Measurements from ENCODE around the gene HSFX2. TPM values are rescaled to one million over a fixed set of nuclear protein-coding genes. Genes with fewer than 3 reads are reported as not detected.
"Not testable (repeated sequence)": the region's sequence is repeated elsewhere in the genome, so short reads cannot be mapped to it uniquely, and the experiment has no call there.

HSFX2 gene, protein sequence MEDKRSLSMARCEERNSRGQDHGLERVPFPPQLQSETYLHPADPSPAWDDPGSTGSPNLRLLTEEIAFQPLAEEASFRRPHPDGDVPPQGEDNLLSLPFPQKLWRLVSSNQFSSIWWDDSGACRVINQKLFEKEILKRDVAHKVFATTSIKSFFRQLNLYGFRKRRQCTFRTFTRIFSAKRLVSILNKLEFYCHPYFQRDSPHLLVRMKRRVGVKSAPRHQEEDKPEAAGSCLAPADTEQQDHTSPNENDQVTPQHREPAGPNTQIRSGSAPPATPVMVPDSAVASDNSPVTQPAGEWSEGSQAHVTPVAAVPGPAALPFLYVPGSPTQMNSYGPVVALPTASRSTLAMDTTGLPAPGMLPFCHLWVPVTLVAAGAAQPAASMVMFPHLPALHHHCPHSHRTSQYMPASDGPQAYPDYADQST
- total RNA-seq (1 to 10 TPM in 3 of 9 donors, under 1 TPM in 3, not detected in 3; 0.23 to 1.2 (median 0.80) TPM), polyA plus RNA-seq (1 to 10 TPM in 1 of 2 donors, under 1 TPM in 1; 0.57 to 1.3 TPM)
- long read RNA-seq, donor 1: 0 reads
- long read RNA-seq, donor 2, partial matches to known transcripts: 0 of 3 reads
- long read RNA-seq, donor 2, other reads (novel, unspliced or antisense): 2 of 3 reads
- long read RNA-seq, donor 3, partial matches to known transcripts: 0 of 1 reads
- long read RNA-seq, donor 3, other reads (novel, unspliced or antisense): 1 of 1 reads

DNA sequence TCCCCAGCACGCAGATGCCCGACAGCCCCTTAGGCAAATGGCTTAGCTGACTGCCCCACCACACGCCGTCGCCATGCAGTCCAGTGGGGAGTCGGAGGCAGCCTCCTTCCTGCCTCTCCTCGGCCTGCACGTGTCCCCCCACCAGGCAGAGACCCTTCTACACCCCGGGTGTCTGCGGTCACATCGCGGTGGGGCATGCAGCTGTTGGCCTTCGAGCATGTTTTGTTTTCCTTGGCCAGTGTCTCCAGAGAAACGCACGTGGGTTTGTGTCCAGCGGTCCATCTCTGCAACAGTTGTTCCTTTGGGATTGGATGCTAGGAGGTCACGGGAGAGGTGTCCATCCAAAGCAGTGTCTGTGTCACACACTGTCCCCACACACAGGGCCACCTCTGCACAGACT, at the start of gene HSFX2:
TSS of gene HSFX2 (minus strand) at position 101 of the 400 bp plus-strand sequence. CDS start 614 bp downstream, outside the sequence.
- DNase-seq; H3K4me1 ChIP-seq; H3K9me3 ChIP-seq; H3K36me3 ChIP-seq; intact Hi-C loops (cut with DNase I); H3K4me3 ChIP-seq; H3K27me3 ChIP-seq; H3K27ac ChIP-seq; ATAC-seq: not testable (repeated sequence)
- no CpG with 5 or more reads among the region's 17 CpGs for WGBS, 4 donors

DNA sequence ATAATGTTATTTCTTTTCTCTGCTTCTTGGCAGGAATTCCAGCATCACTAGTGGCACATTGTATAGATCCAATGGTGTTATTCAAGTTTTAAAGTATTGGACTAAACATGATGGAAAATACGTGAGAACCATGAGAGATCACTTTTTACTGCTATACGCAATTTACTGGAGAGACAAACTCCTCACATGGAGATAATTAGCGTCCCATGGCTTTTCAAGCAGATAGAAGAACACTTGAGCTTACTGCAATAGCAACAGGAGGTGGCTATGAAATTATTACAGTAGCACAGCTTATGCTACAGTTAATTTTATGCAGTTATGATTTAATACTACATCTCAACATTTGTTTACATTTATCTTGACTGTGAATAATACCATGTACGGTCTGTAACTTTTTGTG, 48.4 kb upstream of the HSFX2 start:
- no peaks in the 10 kb centered on the region for H3K36me3 ChIP-seq
- 71 to 89% (median 85%) methylated on average over 4 of the region's 4 CpGs for whole genome bisulfite sequencing, 4 donors
- no peaks in the 10 kb centered on the region for H3K9me3 ChIP-seq
- no peaks in the 10 kb centered on the region for H3K4me1 ChIP-seq
- H3K4me3 ChIP-seq: no peak overlapping the region
- TF ChIP-seq, protein P1, sequence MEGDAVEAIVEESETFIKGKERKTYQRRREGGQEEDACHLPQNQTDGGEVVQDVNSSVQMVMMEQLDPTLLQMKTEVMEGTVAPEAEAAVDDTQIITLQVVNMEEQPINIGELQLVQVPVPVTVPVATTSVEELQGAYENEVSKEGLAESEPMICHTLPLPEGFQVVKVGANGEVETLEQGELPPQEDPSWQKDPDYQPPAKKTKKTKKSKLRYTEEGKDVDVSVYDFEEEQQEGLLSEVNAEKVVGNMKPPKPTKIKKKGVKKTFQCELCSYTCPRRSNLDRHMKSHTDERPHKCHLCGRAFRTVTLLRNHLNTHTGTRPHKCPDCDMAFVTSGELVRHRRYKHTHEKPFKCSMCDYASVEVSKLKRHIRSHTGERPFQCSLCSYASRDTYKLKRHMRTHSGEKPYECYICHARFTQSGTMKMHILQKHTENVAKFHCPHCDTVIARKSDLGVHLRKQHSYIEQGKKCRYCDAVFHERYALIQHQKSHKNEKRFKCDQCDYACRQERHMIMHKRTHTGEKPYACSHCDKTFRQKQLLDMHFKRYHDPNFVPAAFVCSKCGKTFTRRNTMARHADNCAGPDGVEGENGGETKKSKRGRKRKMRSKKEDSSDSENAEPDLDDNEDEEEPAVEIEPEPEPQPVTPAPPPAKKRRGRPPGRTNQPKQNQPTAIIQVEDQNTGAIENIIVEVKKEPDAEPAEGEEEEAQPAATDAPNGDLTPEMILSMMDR (IDR thresholded peaks at IDR 0.05): no peak
- no peak for TF ChIP-seq POLR2A (IDR thresholded peaks at IDR 0.05)
- peaks cover 0 to 6% (median 0%) of the 10 kb centered on the region in 9 donors for H3K27me3 ChIP-seq
- intact Hi-C loops (cut with DNase I): no loop called here
- ATAC-seq (no peak), DNase-seq (no peak)
- no peak overlapping the region for H3K27ac ChIP-seq

DNA sequence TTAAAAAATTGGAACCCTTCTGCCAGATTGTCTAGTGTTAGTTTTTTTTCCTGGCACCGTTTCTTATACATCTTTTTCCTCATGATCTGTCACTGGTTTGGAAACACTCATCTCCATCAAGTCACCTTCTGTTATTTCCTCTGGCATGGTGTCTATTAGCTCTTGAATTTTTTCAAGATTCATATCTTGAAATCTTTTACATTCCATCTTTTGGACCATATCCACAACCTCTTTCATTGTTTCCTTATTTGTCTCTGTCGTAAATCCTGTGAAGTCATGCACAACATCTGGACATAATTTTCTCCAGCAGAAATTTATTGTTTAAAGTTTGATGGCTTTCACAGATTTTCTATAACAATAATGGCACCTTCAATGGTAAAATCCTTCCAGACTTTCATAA, 46.7 kb upstream of the HSFX2 start:
- DNase-seq (no peak), ATAC-seq (peak in 1 of 4 donors; percentile 58)
- Histone ChIP-seq H3K4me3 (no peak overlapping the region), H3K4me1 (no peaks in the 10 kb centered on the region), H3K36me3 (no peaks in the 10 kb centered on the region), H3K27ac (peak overlapping the region in 2 of 12 donors; percentile 57), H3K27me3 (peaks cover 0 to 6% (median 0%) of the 10 kb centered on the region in 9 donors), H3K9me3 (no peaks in the 10 kb centered on the region)
- 46 to 62% (median 52%) methylated on average over 2 of the region's 2 CpGs for WGBS, 4 donors
- TF ChIP-seq, protein P1 (IDR thresholded peaks at IDR 0.05): no peak
- TF ChIP-seq POLR2A (IDR thresholded peaks at IDR 0.05): no peak
- intact Hi-C loops (cut with DNase I): no loop called here

DNA sequence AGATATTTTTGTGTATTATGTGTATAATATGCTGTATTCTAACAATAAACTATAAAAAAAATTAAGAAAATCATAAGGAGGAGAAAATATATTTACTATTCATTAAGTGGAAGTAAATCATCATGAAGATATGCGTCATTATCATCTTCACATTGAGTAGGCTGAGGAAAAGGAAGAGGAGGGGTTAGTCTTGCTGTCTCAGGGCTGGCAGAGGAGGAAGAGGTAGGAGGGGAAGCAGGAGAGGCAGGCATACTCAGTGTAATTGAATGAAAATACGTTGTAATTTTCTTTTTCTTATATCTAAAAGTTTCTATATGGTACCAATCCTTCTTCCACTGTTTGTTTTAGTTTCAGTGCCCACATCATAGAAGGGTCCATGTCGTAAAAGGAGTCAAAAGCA, 46.3 kb upstream of the HSFX2 start:
- Histone ChIP-seq H3K27me3 (peaks cover 0 to 6% (median 0%) of the 10 kb centered on the region in 9 donors), H3K27ac (peak overlapping the region in 2 of 12 donors; percentile 57), H3K4me3 (no peak overlapping the region), H3K36me3 (no peaks in the 10 kb centered on the region), H3K4me1 (no peaks in the 10 kb centered on the region), H3K9me3 (no peaks in the 10 kb centered on the region)
- no peak for TF ChIP-seq POLR2A (IDR thresholded peaks at IDR 0.05)
- TF ChIP-seq, protein P1 (IDR thresholded peaks at IDR 0.05): no peak
- intact Hi-C loops (cut with DNase I): no loop called here
- ATAC-seq: peak in 1 of 4 donors; percentile 76
- DNase-seq: no peak
- WGBS, 4 donors: 33 to 50% (median 43%) methylated on average over 3 of the region's 3 CpGs

Data from heart left ventricle (tissue), 16 donors.